ENCODE measurements around the gene TEX54.
"Not testable (repeated sequence)": the region's sequence is repeated elsewhere in the genome, so short reads cannot be mapped to it uniquely, and the experiment has no call there.

DNA sequence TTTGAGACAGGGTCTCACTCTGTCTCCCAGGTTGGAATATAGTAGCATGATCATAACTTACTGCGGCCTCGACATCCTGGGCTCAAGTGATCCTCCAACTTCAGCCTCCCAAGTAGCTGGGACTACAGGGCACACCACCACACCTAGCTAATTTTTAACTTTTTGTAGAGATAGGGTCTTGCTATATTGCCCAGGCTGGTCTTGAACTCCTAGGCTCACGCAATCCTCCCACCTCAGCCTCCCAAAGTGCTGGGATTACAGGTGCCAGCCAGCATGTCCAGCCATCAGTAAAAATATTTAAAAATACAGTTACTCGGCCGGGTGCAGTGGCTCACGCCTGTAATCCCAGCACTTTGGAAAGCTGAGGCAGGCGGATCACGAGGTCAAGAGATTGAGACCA, 4.5 kb downstream of the TEX54 start:
- TF ChIP-seq POLR2A (IDR thresholded peaks at IDR 0.05), result not testable (repeated sequence)
- TF ChIP-seq, protein P1, sequence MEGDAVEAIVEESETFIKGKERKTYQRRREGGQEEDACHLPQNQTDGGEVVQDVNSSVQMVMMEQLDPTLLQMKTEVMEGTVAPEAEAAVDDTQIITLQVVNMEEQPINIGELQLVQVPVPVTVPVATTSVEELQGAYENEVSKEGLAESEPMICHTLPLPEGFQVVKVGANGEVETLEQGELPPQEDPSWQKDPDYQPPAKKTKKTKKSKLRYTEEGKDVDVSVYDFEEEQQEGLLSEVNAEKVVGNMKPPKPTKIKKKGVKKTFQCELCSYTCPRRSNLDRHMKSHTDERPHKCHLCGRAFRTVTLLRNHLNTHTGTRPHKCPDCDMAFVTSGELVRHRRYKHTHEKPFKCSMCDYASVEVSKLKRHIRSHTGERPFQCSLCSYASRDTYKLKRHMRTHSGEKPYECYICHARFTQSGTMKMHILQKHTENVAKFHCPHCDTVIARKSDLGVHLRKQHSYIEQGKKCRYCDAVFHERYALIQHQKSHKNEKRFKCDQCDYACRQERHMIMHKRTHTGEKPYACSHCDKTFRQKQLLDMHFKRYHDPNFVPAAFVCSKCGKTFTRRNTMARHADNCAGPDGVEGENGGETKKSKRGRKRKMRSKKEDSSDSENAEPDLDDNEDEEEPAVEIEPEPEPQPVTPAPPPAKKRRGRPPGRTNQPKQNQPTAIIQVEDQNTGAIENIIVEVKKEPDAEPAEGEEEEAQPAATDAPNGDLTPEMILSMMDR (IDR thresholded peaks at IDR 0.05), result not testable (repeated sequence)
